EL (cell line): ENCODE results near the gene GATA6.

ENCODE experiments used
- DNase-seq: peaks from one replicate; pipeline ENCODE4 v3.0.0-alpha.2; 2016

The GATA6 gene

DNA sequence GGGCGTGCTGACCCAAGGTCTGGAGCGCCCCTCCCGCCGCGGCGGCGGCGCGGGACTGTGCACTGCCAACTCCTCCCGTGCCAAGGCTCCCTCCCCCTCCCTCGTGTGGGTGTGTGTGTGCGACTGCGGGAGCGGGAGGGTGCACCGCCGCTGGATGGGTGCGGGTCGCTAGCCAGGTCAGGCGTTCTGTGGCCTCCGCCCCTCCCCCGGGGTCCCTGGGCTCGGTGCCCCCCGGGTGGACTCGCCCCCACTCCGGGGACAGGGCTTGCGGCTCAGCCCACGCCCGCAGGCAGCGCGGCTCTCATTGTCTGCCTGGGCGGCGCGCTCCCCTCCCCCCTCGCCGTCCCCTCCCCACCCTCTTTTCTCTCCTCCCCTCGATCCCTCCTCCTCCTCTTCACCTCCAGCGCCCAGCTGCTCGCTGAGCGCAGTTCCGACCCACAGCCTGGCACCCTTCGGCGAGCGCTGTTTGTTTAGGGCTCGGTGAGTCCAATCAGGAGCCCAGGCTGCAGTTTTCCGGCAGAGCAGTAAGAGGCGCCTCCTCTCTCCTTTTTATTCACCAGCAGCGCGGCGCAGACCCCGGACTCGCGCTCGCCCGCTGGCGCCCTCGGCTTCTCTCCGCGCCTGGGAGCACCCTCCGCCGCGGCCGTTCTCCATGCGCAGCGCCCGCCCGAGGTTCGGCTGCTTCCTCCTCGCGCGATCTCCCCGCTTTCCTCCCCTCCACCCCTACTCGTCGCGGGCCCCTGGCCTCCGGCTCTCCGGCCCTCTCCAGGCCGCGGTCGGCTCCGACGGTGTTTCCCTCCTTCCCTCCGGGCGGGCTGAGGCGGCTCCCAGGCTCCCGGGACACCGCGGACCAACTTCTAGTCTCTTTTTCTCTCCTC lies at the start of gene GATA6:
GATA6 (plus strand) TSS at position 579 of the 878 bp plus-strand sequence. CDS start 1,556 bp downstream, outside the sequence.
- peak; percentile 92 for DNase-seq

DNA sequence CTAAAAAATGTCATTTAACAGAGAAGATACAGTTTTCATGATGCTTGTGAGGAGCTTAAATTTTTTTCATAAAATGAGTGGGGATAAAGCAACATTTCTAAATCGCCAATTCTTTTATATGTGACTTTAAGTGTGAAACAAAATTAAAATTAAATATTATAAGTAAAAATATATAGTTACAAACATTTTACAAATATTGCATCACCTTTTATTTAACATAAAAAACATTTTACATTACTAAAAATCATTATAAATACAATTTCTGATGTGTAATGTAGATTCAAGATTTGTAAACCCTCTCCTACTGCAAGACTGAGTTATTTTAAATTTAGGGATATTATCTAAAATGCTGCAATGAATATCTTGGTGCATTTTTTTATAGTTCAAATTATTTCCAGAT lies 44.4 kb upstream of the GATA6 start:
- DNase-seq = no peak

DNA sequence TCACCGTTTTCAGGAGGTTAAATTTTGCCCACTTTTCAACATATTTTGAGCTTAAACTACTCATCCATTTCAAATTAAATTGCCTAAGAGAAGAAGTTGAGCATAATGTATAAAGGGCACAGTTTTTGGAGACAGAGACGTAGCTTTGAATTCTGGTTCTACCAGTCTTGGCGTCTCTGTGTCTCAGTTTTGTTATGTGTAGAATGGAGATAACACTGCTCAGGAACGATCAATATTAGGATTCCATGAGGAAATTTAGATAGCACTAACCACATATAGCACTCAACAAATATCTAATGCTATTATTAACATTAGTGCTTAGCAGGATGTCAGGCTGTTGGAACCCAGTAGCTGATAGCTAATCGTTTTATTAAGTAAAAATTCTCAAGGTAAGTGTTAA lies 40.4 kb upstream of the GATA6 start:
- DNase-seq = no peak

DNA sequence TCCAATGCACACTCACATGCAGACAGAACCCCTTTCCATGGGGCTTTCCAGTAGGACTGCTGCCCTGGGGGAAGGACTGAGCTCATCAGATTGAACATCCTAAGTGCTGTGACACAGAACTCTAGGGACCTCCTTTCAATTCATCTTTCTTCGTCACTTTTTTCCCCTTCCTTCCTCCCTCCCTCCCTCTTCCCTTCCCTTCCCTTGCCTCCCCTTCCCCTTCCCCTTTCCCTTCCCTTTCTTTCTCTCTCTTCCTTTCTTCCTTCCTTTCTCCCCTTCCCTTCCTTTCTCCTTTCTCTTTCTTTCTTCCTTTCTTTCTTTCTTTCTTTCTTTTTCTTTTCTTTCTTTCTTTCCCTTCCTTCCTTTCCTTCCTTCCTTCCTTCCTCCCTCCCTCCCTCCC lies 39.6 kb upstream of the GATA6 start:
- no peak for DNase-seq

DNA sequence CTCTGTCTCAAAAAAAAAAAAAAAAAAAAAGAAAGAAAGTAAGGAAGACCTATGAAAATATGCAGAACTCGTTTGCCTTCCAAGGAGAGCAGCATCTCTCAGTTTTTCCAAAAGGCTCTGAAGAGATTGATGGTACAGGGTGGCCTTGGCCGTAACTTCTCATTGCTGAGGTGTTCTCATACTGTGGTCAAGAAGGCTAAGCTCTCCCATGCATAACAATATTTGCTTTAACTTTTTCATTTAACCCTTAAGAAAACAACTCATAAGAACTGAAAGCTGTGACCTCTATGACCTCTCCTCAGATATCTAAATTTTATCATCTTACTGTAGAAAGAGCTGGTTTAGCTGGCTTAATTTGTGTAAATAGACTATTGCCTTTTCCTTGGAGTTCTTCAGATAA lies 37.1 kb upstream of the GATA6 start:
- DNase-seq = no peak

DNA sequence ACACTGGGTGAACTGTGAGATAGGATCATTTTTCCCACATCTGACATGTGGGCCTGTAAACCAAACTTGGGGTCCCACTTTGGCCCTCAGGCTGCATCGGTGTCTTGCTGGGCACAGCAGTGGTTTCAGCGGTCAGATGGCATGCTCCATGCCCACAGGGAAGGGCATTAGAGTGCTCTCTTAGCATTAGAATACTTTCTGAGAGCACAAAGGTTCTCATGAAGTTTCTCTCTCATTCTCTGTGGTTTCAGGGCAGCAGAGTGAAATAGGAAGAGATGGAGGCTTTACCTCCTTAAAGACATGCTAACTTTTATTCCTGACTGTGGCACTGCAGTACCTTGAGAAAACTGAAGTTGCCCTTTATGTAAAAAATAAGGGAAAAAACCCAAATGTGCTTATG lies 36.6 kb upstream of the GATA6 start:
- no peak for DNase-seq

DNA sequence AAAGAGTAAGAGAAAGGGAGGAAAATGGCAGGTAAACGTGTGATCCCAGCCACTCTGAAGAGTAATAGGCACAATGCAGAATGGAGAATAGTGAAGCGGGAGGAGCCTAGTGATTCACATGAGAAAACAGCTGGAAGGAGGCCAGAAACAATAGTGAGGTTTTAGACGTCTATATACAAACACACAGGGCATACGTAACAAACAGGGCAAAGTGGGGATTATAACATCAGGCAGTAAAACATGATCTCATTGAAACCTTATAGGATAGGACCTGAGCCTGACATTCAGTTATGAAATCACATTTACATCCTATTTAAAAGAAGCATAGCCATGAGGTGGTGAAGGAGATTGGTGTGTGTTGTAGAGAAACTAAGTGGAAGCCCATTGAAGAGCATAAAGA lies 33.0 kb upstream of the GATA6 start:
- peak; percentile 60 for DNase-seq

DNA sequence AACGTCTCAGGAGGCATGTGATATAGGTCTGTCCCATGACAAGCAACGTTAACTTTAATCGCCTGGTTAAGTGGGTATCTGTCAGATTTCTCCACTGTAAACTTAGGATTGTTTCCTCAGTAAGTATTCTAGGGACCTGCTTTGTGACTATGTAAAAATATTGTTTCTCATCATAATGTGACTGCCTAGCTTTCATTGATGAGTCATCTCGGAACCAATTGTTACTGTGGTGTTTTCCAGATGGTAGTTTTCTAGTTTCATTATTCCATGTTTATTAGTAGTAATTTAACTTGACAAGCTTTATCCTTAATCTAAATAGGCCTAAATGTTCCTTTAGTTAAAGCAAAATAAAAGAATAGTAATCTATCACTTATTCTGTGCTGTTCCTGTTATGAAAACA lies 28.2 kb upstream of the GATA6 start:
- no peak for DNase-seq

DNA sequence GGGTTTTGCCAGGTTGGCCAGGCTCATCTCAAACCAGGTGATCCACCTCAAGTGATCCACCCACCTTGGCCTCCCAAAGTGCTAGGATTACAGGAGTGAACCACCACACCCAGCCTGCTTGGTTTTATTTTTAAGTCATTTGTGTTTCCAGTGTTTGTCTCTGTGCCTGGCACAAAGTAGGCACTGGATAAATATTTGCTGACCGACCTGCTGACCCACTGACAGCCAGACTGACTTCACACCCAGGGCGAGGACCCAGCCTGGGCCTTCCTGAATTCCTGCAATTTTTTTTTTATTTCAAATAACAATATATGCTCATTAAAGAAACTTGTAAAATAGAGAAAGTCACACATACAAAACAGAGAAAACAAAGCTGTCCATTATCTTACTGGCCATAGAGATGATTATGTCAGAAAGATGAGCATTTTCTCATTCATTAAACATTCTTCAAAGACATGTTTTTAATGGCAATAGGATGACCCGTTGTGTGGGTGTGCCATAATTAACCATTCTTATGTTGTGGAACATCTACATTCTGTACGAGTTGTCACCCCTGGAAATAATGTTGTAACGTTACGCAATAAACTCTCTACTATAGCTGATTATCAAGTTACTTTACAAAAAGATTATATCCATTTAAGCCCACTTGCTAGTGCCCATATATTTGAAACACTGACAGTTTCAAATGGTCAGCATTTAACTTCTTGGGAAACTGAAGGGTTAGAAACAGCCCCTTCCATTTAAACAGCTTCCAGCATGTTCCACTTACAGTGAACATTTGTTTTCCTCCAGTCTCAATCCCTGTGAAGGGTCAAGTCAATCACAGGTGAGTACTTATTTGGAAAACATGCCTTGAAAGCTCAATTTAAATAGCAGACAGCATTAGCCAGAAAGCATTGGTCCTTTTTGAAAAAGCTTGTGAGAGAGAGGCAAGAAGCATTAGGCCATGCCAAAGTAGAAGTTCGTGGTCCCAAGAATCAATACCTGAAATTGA lies 25.7 kb upstream of the GATA6 start:
- DNase-seq = no peak

DNA sequence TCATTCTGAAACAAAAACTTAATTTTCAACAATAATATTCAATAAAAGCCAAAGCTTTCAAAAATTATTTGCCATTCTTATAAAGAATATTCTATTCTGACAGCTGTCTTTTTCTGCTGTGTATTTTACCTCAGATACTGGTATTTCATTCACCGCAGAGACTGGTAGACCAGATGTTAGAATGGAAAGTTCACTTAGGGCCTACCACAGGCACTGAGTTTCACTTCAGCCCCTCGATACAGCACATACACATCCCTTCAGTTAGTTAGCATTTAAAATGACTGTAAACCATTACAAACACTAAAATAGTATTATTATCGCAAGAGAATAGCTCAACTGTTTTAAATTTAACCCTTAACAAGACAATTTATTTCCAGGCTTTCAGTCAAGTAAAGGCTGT lies 24.2 kb upstream of the GATA6 start:
- DNase-seq = no peak

DNA sequence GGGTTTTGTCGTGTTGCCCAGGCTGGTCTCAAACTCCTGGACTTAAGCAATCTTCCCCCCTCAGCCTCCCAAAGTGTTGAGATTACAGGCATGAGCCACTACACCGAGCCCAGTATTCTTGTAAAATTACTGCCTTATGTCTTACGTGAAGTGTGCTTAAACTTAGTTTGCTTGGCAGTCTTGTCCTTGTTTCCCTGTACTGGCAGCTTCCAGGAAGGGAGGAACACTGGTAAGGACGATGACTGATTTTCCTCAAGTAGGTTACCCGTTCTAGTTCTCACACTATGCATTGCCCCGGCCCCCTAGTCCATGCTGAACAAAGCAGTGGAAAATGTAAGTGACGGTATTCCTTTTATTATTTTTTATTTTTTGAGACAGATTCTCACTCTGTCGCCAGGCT lies 19.7 kb upstream of the GATA6 start:
- DNase-seq = no peak

DNA sequence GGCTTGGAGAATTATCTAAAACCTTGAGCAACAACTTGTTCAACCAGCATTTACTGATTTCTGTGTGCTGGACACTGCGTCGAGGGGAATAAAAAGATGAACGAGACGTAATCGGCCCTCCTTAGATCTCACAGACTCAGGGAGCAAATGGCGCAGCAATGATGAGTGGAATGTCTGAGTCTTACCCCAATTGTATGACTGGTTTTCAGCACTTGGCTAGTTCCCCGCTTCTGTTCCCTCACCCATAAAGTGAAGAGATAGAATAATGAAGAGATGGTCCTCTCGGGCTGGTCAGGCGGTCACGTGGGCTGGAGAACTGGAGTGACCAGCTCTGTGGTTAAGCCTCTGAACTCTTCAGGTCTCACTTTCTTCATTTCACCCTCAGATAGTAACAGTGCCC lies 17.3 kb upstream of the GATA6 start:
- DNase-seq = no peak

DNA sequence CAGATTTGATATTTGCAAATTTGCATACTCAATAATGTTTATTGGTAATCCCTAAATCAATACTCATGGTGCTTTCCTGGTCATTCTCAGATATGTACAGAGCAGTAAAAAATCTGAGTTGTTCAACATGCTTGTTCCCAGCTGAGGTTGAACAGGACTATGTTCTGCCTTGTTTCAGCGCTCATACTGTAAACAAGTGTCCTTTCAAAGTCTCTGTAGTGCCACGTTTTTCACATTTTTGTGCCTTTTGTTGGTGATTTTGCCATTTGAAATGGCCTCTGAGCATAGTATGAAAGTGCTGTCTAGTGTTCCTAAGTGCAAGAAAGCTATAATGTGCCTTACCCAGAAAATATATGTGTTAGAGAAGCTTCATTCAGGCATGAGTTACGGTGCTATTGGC lies 16.0 kb upstream of the GATA6 start:
- no peak for DNase-seq

DNA sequence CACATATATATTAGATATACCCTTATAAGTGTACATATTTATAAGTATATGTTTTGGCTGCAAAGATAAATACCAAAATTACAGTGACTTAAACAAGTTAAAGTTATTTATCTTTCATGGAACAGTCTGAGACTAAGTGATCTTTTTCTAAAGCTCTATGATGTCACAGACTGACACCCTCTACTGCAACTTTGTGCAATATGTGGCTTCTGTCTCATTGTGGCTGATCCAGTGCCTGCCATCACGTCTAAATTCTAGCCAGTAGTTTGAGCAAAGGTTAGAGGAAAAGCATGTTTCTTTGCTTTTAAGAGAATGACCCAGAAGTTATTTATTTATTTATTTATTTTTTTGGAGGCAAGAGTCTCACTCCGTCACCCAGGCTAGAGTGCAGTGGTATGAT lies 13.8 kb upstream of the GATA6 start:
- no peak for DNase-seq

DNA sequence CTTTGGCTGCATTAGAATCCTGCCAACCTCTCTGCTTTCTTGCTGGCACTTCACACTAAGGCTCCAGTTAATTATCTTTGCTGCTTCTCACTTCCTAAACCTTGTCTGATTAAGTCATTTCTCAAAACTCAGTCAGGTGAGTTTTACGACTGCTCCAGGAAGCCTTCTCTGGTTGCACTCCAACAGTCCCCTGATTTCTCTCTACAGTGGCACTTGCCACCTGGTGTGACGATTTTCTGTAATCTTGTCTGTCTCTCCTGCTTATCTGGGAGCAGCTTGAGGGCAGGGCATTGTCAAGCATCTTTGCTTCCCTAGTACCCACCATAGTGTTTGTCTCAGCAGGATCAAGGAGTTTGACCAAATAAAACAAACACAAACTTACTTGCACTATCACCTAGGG lies 10.4 kb upstream of the GATA6 start:
- DNase-seq = no peak

DNA sequence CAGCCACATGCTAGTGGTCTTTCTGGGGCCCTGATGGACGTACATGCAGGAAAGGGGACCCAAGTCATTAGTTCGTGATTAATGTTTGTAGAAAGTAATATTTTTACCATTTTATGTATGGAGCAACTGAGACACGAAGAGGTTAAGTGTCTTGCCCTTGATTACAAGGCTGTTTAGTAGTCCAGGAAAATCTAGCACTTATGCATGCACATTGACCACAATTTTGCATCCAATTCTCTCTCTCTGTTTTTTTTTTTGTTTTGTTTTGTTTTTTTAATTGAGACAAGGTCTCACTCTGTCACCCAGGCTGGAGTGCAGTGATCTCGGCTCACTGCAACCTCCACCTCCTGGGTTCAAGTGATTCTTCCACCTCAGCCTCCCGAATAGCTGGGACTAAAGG lies 8.3 kb upstream of the GATA6 start:
- DNase-seq = no peak

DNA sequence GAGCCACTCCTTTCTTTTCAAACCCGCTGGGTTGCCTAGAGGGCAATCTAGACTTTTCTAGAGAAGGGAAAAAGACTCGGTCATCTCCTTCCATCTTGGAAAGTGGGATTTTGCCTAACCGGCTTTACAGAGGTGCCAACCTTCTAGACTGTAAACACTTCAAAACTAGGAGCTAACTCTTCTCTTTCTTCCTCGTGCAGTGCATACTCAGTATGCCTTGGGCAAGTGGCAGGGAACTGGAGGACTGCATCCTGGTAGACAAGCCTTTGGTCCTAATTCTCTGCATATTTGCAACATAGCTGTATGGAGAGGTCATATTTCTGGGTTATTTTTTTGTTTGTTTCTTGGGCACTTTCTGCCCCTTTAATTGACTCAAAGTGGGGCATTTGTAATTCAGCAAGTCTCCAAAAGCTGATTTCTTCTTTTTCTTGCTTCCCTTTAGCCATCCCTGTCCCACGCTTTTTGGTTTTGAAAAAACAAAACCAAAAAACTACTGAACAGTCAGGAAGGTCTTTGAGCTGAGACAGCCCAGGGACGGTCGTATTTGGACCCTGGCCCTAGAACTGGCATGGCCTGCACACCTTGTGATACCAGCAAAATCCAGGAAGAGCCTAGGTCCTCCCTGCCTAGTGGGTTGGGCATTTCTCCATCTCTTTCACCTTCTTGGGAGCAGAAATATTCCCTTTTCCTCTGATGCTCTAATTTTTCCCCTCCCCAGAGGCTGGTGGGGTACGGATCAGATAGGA lies 5.8 kb upstream of the GATA6 start:
- no peak for DNase-seq

DNA sequence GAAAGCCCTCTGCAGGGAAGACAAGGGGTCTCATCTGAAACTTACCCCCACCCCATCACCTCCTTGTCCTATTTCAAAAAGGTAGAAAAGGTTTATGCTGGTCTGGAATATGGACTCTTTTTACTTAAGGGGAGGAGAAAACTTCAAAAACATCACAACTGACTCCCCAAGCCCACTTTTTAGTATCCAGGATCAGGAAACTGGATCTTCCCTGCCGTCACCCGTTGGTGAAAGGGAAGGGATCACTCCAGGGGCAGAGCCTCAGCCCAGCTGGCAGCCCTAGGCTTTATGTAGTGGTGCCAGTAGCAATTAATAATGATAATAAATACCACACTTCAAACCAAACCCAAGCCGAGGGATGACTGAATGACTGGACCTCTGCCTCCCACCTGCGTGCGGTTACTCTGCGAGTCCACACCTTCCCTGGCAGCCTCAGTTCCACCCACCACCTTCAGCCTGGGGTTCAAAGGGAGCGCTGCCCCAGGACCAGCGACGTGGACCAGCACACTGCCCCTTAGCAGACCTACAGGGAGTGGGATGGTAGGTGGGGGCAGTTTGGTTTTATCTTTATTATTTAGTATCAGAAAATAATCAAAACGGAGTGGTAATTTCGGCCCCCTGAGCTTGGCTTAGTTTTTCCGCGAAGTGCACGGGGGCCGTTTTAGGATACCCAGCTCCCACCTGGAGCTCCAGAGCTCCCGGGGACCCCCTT lies 4.9 kb upstream of the GATA6 start:
- no peak for DNase-seq

DNA sequence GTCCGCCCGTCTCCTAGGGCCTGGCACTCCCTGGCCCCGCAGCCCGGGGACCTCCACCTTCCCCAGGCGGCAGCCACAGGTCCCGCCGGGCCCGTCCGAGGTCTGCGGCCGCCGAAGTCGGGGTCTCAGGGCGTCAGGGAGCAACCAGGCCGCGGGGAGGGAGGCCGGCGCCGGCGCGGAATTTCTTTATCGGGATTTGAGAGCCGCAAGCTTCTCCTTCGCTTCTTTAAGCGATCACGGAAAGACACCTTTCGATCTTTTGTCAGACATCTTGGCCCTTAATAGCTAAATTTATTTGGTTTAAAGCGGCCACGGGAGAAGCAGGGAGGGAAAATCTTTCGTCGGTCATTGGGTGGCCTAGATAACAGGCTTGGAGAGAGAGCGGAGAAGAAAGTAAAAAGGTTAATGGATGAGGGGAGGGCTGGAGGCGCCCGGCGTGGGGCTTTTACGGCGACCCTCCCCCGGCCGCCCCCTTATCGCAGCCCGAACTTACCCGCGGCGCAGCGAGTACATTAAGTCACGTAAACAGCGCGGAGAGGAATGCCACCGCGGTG lies 4.3 kb upstream of the GATA6 start:
- no peak for DNase-seq

DNA sequence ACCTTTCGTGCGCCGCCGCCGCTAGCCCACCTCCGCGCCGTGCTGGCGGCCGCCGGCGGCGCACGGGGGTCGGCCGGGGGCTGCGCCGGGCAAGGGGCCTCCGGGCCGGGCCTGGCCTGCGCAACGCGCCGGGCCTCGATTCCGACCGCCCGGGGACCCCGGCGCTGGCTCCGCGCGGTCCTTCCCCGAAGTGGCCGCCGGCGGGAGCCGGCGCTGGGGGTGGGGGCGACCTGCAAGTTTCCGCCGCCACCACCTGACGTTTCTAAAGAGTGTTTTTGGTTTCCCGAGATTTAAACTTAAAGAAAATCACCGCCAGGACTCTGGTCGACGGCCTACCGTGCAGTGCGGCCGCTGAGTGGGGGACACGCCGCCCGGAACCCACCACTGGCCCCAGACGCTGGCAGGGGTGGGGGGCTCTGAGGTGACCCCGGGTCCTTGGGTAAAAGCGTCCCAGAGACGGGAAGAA lies 3.8 kb upstream of the GATA6 start:
- DNase-seq = no peak

DNA sequence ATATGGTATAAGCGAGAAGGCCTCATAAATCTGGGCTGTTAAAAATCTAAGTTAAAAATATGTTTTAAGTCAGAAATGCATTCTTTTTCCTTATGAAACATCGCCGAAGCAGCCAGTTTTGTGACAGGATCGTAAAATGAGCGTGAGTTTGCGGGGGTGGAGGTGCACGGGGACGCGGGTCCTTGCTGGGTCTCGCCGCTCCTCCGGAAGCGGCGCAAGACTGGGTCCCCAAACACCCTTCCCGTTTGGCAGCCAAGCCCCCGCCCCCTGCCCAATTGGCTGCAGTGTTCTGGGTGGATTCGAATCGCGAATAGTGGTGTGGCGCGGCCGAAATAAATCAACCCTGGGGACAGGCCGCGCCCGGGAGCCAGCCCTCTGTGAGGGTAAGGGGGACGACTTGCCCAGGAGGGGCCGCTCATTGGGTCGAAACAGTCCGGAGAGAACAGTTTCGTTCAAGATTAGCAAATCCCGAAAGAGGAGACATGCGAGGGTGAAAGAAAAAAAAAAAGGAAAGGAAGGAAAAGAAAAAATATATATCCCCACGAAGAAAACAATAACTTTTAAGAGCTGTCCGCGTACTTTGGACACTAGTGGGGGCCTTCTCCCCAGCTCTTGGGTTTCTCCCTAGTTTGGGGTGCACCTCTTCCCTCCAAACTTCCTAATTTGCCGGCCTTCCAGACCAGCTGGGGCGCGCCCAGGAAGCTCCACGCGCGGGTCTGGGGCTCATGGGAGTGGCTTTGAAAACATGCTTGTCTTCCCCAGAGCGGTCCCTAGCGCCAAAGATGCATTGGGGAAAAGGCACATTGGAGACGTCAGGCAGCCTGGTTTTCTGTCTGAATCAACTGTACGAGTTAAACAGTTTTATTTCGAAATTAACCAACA lies 3.1 kb upstream of the GATA6 start:
- peak; percentile 19 for DNase-seq
